Natural killer cell (primary cell): ENCODE data around the gene RXRA. TPM values are rescaled to one million over a fixed set of nuclear protein-coding genes. Genes with fewer than 3 reads are reported as not detected.

Source experiments
- ATAC-seq, 3 donors: fragments of 150-1000 bp in 2 of 3; fragments of 200-7000 bp in 1 of 3; cut with Tn5 transposase; 1 replicate in 1 of 3; 2 replicates in 2 of 3; pipeline ENCODE4 v1.10.0; 2021; ENCODE audit warnings: mild to moderate bottlenecking in 2 of 3, moderate library complexity in 2 of 3
- DNase-seq, 2 donors: peaks; one replicate each; pipeline versions ENCODE4 v3.0.0 to v3.0.0-alpha.2; 2013 to 2021; ENCODE audit warnings: mixed read lengths in 1 of 2
- H3K27ac ChIP-seq: one replicate; pipeline ENCODE4 v1.5.1; 2013; ENCODE audit warnings: mild to moderate bottlenecking, low read length
- H3K27me3 ChIP-seq: one replicate; pipeline ENCODE4 v1.6.1; 2013; ENCODE audit warnings: low read length; ENCODE audit not compliant: control insufficient read depth, insufficient read depth
- H3K36me3 ChIP-seq: one replicate; pipeline ENCODE4 v1.6.1; 2013; ENCODE audit warnings: low read length; ENCODE audit not compliant: control insufficient read depth, insufficient read depth
- H3K4me1 ChIP-seq: one replicate; pipeline ENCODE4 v1.6.1; 2013; ENCODE audit warnings: low read length; ENCODE audit not compliant: control insufficient read depth, insufficient read depth
- H3K4me3 ChIP-seq: one replicate; pipeline ENCODE4 v1.5.1; 2013; ENCODE audit warnings: low read length
- H3K9me3 ChIP-seq: one replicate; pipeline ENCODE4 v1.6.1; 2013; ENCODE audit warnings: low read length; ENCODE audit not compliant: control insufficient read depth, insufficient read depth
- H3K27ac Mint-ChIP-seq, 2 donors: one replicate each; pipeline ENCODE4 v1.8.0; 2022; ENCODE audit warnings: mild to moderate bottlenecking in 2 of 2, mixed read lengths in 2 of 2, moderate library complexity in 1 of 2
- H3K27me3 Mint-ChIP-seq, 2 donors: one replicate each; pipeline ENCODE4 v1.8.0; 2022; ENCODE audit warnings: low read depth in 2 of 2, mixed read lengths in 2 of 2
- H3K36me3 Mint-ChIP-seq: one replicate; pipeline ENCODE4 v1.8.0; 2022; ENCODE audit warnings: mixed read lengths
- H3K4me1 Mint-ChIP-seq, 2 donors: one replicate each; pipeline ENCODE4 v1.8.0; 2022; ENCODE audit warnings: mixed read lengths in 2 of 2
- H3K4me3 Mint-ChIP-seq: one replicate; pipeline ENCODE4 v1.8.0; 2022; ENCODE audit warnings: mild to moderate bottlenecking, moderate library complexity, mixed read lengths
- H3K9me3 Mint-ChIP-seq, 2 donors: one replicate each; pipeline ENCODE4 v1.8.0; 2022; ENCODE audit warnings: mixed read lengths in 2 of 2
- WGBS: methylation state at CpG from one replicate; pipeline ENCODE4 v1.1.7; 2013; ENCODE audit warnings: missing lambda C conversion rate; ENCODE audit not compliant: insufficient coverage; 5-methylcytosine and 5-hydroxymethylcytosine counted together
- intact Hi-C: fragments of 100-400 bp; cut with micrococcal nuclease; formaldehyde crosslinking; loops from one replicate; pipeline ENCODE4 v1.14.2; 2022
- total RNA-seq, 4 donors: library from RNA; stranded (reverse); fragments of 120-200 nt in 1 of 4; gene quantifications; one replicate each; pipeline versions ENCODE4 v1.2.3 to v1.2.4, GENCODE V29; 2013 to 2022
- TF ChIP-seq, protein P1 (sequence below): fragments of 200-600 bp; IDR thresholded peaks from one replicate; pipeline ENCODE4 v1.8.0; 2022; ENCODE audit warnings: antibody characterized with exemption

The RXRA gene
- total RNA-seq, 3 donors from 2014 or later (not counting 1 experiment from before 2014, with no cell fraction given) = 30.9 to 64.1 (median 42.2) TPM

DNA sequence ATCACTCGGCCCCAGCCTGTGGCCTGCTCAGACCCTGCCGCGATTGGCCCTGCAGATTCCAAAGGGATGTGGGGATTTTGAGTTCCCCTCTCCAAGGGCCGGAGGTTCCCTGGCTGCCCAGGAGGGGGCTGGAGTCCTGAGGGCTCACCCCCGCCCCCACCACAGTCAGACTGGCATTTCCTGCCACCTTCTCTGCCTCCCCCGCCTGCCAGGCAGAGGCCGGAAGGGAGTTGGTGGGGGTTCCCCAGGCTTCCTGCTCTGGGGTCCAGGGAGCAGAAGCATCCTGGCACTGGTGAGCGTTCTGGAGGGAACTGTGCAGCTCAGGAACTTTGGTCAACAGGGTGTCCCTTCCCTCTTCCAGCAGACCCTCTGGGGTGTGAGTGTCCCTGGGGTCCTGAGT is 70.6 kb downstream of the RXRA start:
- Mint-ChIP-seq H3K4me3 (peak overlapping the region; percentile 91), H3K9me3 (peaks cover 3 to 5% of the 10 kb centered on the region in 2 donors), H3K4me1 (peaks cover 45 to 68% of the 10 kb centered on the region in 2 donors), H3K27me3 (no peaks in the 10 kb centered on the region), H3K27ac (peak overlapping the region; percentile 86 to 89), H3K36me3 (no peaks in the 10 kb centered on the region)
- no peaks in the 10 kb centered on the region for H3K27me3 ChIP-seq
- peaks cover 73% of the 10 kb centered on the region for H3K4me1 ChIP-seq
- peak overlapping the region; percentile 71 for H3K27ac ChIP-seq
- H3K36me3 ChIP-seq = no peaks in the 10 kb centered on the region
- H3K4me3 ChIP-seq = peak overlapping the region; percentile 37
- intact Hi-C loops = loop anchor here (10.0 kb wide), 1 partner anchor 72 kb away; the partner anchor contains the start of gene RXRA
- DNase-seq (peak in 1 of 2 donors; percentile 84), ATAC-seq (peak; percentile 46 to 57 (median 55))
- peaks cover 9% of the 10 kb centered on the region for H3K9me3 ChIP-seq
- TF ChIP-seq, protein P1, sequence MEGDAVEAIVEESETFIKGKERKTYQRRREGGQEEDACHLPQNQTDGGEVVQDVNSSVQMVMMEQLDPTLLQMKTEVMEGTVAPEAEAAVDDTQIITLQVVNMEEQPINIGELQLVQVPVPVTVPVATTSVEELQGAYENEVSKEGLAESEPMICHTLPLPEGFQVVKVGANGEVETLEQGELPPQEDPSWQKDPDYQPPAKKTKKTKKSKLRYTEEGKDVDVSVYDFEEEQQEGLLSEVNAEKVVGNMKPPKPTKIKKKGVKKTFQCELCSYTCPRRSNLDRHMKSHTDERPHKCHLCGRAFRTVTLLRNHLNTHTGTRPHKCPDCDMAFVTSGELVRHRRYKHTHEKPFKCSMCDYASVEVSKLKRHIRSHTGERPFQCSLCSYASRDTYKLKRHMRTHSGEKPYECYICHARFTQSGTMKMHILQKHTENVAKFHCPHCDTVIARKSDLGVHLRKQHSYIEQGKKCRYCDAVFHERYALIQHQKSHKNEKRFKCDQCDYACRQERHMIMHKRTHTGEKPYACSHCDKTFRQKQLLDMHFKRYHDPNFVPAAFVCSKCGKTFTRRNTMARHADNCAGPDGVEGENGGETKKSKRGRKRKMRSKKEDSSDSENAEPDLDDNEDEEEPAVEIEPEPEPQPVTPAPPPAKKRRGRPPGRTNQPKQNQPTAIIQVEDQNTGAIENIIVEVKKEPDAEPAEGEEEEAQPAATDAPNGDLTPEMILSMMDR = no peak
- 0% methylated on average over 7 of the region's 8 CpGs for WGBS

DNA sequence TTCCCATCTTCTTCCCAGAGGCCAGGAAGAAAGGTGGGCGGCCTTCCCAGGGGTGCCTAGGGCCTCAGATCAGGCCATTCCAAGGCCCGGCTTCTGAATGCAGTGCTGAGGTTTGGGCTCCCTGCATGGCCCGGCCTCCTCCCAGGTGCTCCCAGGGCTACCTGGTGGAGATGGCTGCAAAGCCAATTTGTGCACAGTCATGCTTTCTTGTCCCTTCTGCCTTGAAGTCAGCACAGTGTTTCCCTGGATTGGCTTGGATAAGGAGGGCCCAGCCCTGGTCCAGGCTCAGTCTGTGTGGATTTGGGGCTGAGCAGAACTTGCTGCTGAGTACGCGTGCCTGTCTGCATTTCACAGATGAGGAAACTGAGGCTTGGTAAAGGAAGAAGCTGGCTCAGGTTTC is 72.5 kb downstream of the RXRA start:
- H3K27ac ChIP-seq = no peak overlapping the region
- no peaks in the 10 kb centered on the region for H3K27me3 Mint-ChIP-seq
- no peak overlapping the region for H3K4me3 ChIP-seq
- peaks cover 73% of the 10 kb centered on the region for H3K4me1 ChIP-seq
- peaks cover 3 to 5% of the 10 kb centered on the region in 2 donors for H3K9me3 Mint-ChIP-seq
- no peak for ATAC-seq
- peaks cover 9% of the 10 kb centered on the region for H3K9me3 ChIP-seq
- DNase-seq = no peak
- peak overlapping the region in 1 of 2 donors; percentile 26 for H3K27ac Mint-ChIP-seq
- intact Hi-C loops = loop anchor here (10.0 kb wide), 1 partner anchor 74 kb away; the partner anchor contains the start of gene RXRA
- H3K4me1 Mint-ChIP-seq = peaks cover 49 to 67% of the 10 kb centered on the region in 2 donors
- TF ChIP-seq, protein P1 = no peak
- WGBS = over 99% methylated on average over 5 of the region's 5 CpGs
- H3K36me3 ChIP-seq = no peaks in the 10 kb centered on the region
- no peaks in the 10 kb centered on the region for H3K27me3 ChIP-seq
- no peaks in the 10 kb centered on the region for H3K36me3 Mint-ChIP-seq
- no peak overlapping the region for H3K4me3 Mint-ChIP-seq

DNA sequence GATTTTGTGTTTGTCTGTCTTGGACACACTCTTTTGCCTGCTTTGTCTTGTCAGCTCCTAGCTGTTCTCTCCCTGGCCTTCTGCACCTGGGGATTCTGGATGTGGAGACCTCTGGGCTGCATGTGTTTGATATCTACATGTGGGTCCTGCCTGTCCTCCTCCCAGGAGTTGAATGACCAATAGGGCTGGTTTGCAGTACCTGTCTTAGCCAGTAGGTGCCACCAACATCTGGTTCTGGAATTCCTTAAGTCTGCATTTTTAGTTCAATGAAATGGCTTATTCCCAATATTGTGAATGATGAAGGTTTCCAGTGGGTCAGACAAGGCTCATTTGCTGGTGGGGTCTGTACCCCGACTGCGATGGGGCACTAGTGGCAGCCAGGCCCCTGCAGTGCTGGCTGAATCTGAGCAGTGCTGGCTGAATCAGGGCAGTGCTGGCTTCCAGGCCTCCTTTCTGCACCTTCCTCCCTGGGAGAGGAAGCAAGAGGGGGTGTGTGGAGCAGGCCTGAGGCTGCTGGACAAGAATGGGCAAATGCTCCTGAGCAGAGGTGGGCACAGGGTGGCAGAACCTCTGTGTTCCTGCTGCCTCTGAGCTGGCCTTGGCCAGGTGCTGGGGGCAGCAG is 73.3 kb downstream of the RXRA start:
- Histone ChIP-seq H3K27me3 (no peaks in the 10 kb centered on the region), H3K27ac (no peak overlapping the region), H3K9me3 (peaks cover 9% of the 10 kb centered on the region), H3K4me3 (no peak overlapping the region), H3K4me1 (peaks cover 73% of the 10 kb centered on the region), H3K36me3 (no peaks in the 10 kb centered on the region)
- Mint-ChIP-seq H3K4me1 (peaks cover 51 to 67% of the 10 kb centered on the region in 2 donors), H3K27ac (no peak overlapping the region), H3K9me3 (peaks cover 0 to 2% of the 10 kb centered on the region in 2 donors), H3K36me3 (no peaks in the 10 kb centered on the region), H3K27me3 (no peaks in the 10 kb centered on the region), H3K4me3 (peak overlapping the region; percentile 31)
- 100% methylated on average over 2 of the region's 2 CpGs for WGBS
- intact Hi-C loops = loop anchor here (10.0 kb wide), 1 partner anchor 75 kb away; the partner anchor contains the start of gene RXRA
- TF ChIP-seq, protein P1 = peak; percentile 55
- peak in 1 of 2 donors; percentile 50 for DNase-seq
- no peak for ATAC-seq
